HepG2 (cell line): Measurements from ENCODE around the gene LHPP. TPM values are rescaled to one million over a fixed set of nuclear protein-coding genes. Genes with fewer than 3 reads are reported as not detected.

Experiments
- ATAC-seq: fragments of 200-7000 bp; cut with Tn5 transposase; 3 replicates; pipeline ENCODE4 v1.9.1; 2020; ENCODE audit warnings: mild to moderate bottlenecking, moderate library complexity
- BruUV-seq: library from RNA; stranded (reverse); fragments of 400-500 nt; replicated peaks from 2 replicates; lab custom pipeline; 2021; lab: Mats Ljungman, UMichigan
- CTCF ChIA-PET: fragments of 300-600 bp; formaldehyde crosslinking; extraction: SDS; loops from one replicate; lab custom pipeline; 2021; ENCODE audit warnings: low total read pairs, inconsistent platforms, low intra/inter-chr PET ratio; lab: Yijun Ruan, JAX
- POLR2A ChIA-PET: fragments of 350-600 bp; sonication (Branson Sonifier 250); formaldehyde crosslinking; loops from one replicate; lab custom pipeline; 2020; ENCODE audit warnings: antibody characterized with exemption, inconsistent platforms; lab: Yijun Ruan, JAX
- DNase-seq: peaks from one replicate; pipeline ENCODE4 v3.0.0-alpha.2; 2015; ENCODE audit warnings: low spot score
- FAIRE-seq: peaks from 3 replicates; lab custom pipeline; 2011; peaks lifted over from hg19 to GRCh38; lab: Jason Lieb, UNC
- H2AFZ ChIP-seq: one replicate; pipeline ENCODE4 v1.6.1; 2011; ENCODE audit warnings: low read length, inconsistent platforms
- H3K27ac ChIP-seq: fragments of 300-600 bp; 3 replicates; pipeline ENCODE4 v1.8.0; 2011; ENCODE audit warnings: mixed run types, mild to moderate bottlenecking, mixed read lengths, low read length, inconsistent platforms; ENCODE audit not compliant: insufficient read depth; ENCODE audit errors: extremely low read length
- H3K27me3 ChIP-seq, 2 experiments: fragments of 200-600 bp in 1 of 2; 2 replicates in 1 of 2; 3 replicates in 1 of 2; pipeline versions ENCODE4 v1.6.0 to v1.8.0; 2011; ENCODE audit warnings: low read length in 2 of 2, mild to moderate bottlenecking in 2 of 2, moderate library complexity in 2 of 2, inconsistent platforms in 1 of 2; ENCODE audit not compliant: insufficient read depth in 2 of 2, control insufficient read depth in 1 of 2
- H3K36me3 ChIP-seq, 2 experiments: fragments of 200-600 bp in 1 of 2; replicated peaks in 1 of 2; 2 replicates in 1 of 2; 3 replicates in 1 of 2; pipeline versions ENCODE4 v1.5.1 to v1.8.0; 2011; ENCODE audit warnings: low read length in 2 of 2, inconsistent platforms in 1 of 2; ENCODE audit not compliant: insufficient read depth in 2 of 2, control insufficient read depth in 1 of 2
- H3K4me1 ChIP-seq: 2 replicates; pipeline ENCODE4 v1.5.1; 2012; ENCODE audit warnings: low read length, inconsistent platforms; ENCODE audit not compliant: insufficient read depth
- H3K4me2 ChIP-seq: 2 replicates; pipeline ENCODE4 v1.6.0; 2011; ENCODE audit warnings: low read depth, low read length, inconsistent platforms
- H3K4me3 ChIP-seq, 3 experiments: fragments of 200-600 bp in 1 of 3; sonication (generic), shearing (Covaris generic) in 1 of 3; replicated peaks in 1 of 3; 2 replicates each; pipeline ENCODE4 v1.5.1; 2011 to 2016; ENCODE audit warnings: low read length in 3 of 3, inconsistent platforms in 2 of 3, low read depth in 2 of 3, mild to moderate bottlenecking in 2 of 3, control low read depth in 1 of 3, mixed read lengths in 1 of 3; ENCODE audit not compliant: insufficient read depth in 1 of 3
- H3K79me2 ChIP-seq: one replicate; pipeline ENCODE4 v1.6.1; 2011; ENCODE audit warnings: low read length, inconsistent platforms; ENCODE audit not compliant: insufficient read depth
- H3K9ac ChIP-seq: 2 replicates; pipeline ENCODE4 v1.6.0; 2011; ENCODE audit warnings: mild to moderate bottlenecking, low read depth, low read length, inconsistent platforms; ENCODE audit not compliant: insufficient read depth
- H3K9me3 ChIP-seq: 2 replicates; pipeline ENCODE4 v1.5.1; 2012; ENCODE audit warnings: mild to moderate bottlenecking, low read length
- H4K20me1 ChIP-seq: 2 replicates; pipeline ENCODE4 v1.6.0; 2011; ENCODE audit warnings: inconsistent platforms, mild to moderate bottlenecking, low read length, moderate library complexity; ENCODE audit not compliant: insufficient read depth
- MAFK ChIP-seq, 2 experiments: IDR thresholded peaks in 1 of 2; conservative IDR thresholded peaks in 1 of 2; 2 replicates each; pipeline ENCODE4 v1.6.1; 2011; ENCODE audit warnings: improper control_type of control experiment in 2 of 2, low read length in 2 of 2
- MXD1 ChIP-seq: sonication (generic); formaldehyde crosslinking; IDR thresholded peaks from 2 replicates; pipeline ENCODE4 v1.4.0; 2020; ENCODE audit warnings: mild to moderate bottlenecking, missing genetic modification reagents
- MXD4 ChIP-seq: IDR thresholded peaks from 2 replicates; pipeline ENCODE4 v1.6.1; 2016; ENCODE audit warnings: mild to moderate bottlenecking, missing biosample characterization, missing genetic modification reagents
- TAF1 ChIP-seq: sonication (generic); formaldehyde crosslinking; IDR thresholded peaks from 2 replicates; pipeline ENCODE4 v1.4.0; 2020; ENCODE audit warnings: missing genetic modification reagents
- ZMAT3 ChIP-seq: sonication (generic); formaldehyde crosslinking; conservative IDR thresholded peaks from 2 replicates; pipeline ENCODE4 v1.7.0; 2021; ENCODE audit warnings: missing genetic modification reagents
- ZNF501 ChIP-seq: sonication (generic); formaldehyde crosslinking; IDR thresholded peaks from 2 replicates; pipeline ENCODE4 v1.5.1; 2020; ENCODE audit warnings: mild to moderate bottlenecking, moderate library complexity, missing genetic modification reagents
- ZNF552 ChIP-seq: sonication (generic); formaldehyde crosslinking; IDR thresholded peaks from 2 replicates; pipeline ENCODE4 v1.9.0; 2022; ENCODE audit warnings: missing genetic modification reagents, mild to moderate bottlenecking, borderline replicate concordance
- ZNF567 ChIP-seq: sonication (generic); formaldehyde crosslinking; IDR thresholded peaks from 2 replicates; pipeline ENCODE4 v1.8.1; 2023; ENCODE audit warnings: mild to moderate bottlenecking, missing genetic modification reagents, borderline replicate concordance
- ZNF777 ChIP-seq: sonication (generic); formaldehyde crosslinking; IDR thresholded peaks from 2 replicates; pipeline ENCODE4 v1.4.0; 2020; ENCODE audit warnings: missing genetic modification reagents
- WGBS: methylation state at CpG from one replicate; pipeline ENCODE4 v1.1.6; 2017; ENCODE audit warnings: low lambda C conversion rate; 5-methylcytosine and 5-hydroxymethylcytosine counted together
- in situ Hi-C: cut with HindIII; loops from 2 replicates; pipeline ENCODE4 v1.10.0; 2017; ENCODE audit warnings: low pct_unique_long_range_greater_than_20kb; ENCODE audit not compliant: extremely low pct_ligation_motif_present
- intact Hi-C: fragments of 100-400 bp; cut with micrococcal nuclease; formaldehyde crosslinking; loops from one replicate; pipeline ENCODE4 v1.10.0; 2022; ENCODE audit not compliant: unreplicated experiment
- polyA plus RNA-seq, 8 experiments: library from polyadenylated mRNA; depleted of rRNA in 3 of 8; stranded (reverse) in 7 of 8; unstranded in 1 of 8; fragments of >200 nt; fragmentation: Illumina TruSeq in 4 of 8; extraction: Trizol in 4 of 8; gene quantifications; 2 replicates each; pipeline versions ENCODE4 v1.2.1 to v1.2.3, GENCODE V29; 2011 to 2016; ENCODE audit warnings: low read depth in 4 of 8, missing spikeins in 1 of 8, mixed read lengths in 1 of 8; ENCODE audit not compliant: insufficient read depth in 1 of 8
- total RNA-seq, 5 experiments: library from RNA; depleted of rRNA; stranded (reverse); fragments of >200 nt; fragmentation: Illumina TruSeq; extraction: Trizol; gene quantifications; 2 replicates each; pipeline ENCODE4 v1.2.3, GENCODE V29; 2016; ENCODE audit warnings: low read depth in 1 of 5

Gene LHPP
- total and polyA plus RNA-seq, 2 of the 13 experiments (the other 11 are each of a cell fraction or from before 2014, with no cell fraction given) = 5.2 to 13.1 TPM

DNA sequence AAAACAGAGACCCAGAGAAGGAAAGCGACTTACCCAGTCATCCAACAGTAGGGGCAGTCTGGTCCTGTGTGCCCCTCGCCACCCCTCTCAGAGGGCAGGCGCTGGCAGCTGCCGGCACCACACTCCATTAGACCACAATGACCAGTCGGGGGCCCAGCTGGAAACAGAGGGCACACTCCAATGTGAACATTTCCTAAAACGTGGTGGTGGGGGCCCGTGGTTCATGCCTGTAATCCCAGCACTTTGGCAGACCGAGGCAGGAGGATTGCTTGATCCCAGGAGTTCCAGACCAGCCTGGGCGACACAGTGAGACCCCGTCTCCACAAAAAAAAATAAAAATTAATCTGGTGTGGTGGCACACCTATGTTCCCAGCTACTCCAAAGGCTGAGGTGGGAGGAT, 42.0 kb upstream of the LHPP start (continued):
- TF ChIP-seq MXD1 (CRISPR knock-in tag) (no peak), ZNF567 (CRISPR knock-in tag) (no peak), TAF1 (CRISPR knock-in tag) (no peak), ZMAT3 (CRISPR knock-in tag) (no peak), ZNF552 (CRISPR knock-in tag) (no peak), ZNF777 (CRISPR knock-in tag) (no peak)

DNA sequence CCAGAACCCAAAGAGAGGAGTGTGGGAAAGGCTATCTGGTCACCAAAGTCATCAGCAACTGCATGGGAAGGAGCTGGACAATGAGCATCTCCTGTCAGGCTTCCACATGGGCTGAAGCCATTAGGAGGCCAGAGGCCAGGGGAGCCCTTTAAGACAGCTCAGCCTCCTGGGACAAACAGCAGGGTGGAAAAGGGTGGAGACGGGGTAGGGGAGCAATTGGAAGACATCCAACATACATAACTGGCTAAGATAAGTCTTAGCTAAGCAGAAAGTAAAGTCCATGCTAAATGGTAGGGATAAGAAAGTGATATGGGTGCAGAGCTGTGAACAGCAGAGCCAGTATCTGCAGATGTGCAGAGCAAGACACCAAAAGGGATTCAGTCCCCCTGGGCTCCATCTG, 41.4 kb upstream of the LHPP start:
- BruUV-seq = no TSS peak
- in situ Hi-C loops = no loop called here
- TF ChIP-seq MAFK (conservative IDR thresholded peaks at IDR 0.05 in 1 of 2, IDR thresholded peaks at IDR 0.05 in 1 of 2; ENCODE audit: low read length in 2 of 2) = 0 out of 4 replicates have a peak, but pooled peaks of 1 of the 2 experiments have one; percentile 19
- TF ChIP-seq ZNF501 (CRISPR knock-in tag) = no peak
- no peak for TF ChIP-seq MXD4 (CRISPR knock-in tag)
- TF ChIP-seq, all 625 proteins: peak for 1
- DNase-seq (no peak), ATAC-seq (no peak), FAIRE-seq (no peak)
- H3K4me1 ChIP-seq = peaks cover 43% of the 10 kb centered on the region
- peaks cover 24% of the 10 kb centered on the region for H3K79me2 ChIP-seq
- POLR2A ChIA-PET = interaction anchor here (1.2 kb wide), 1 partner anchor 42 kb away, joined by 4 read pairs; the partner anchor contains the start of gene LHPP
- no peaks in the 10 kb centered on the region for H3K9me3 ChIP-seq
- H3K4me3 ChIP-seq = no peak overlapping the region
- peaks cover 16% of the 10 kb centered on the region for H4K20me1 ChIP-seq
- no peak overlapping the region for H3K4me2 ChIP-seq
- H3K27me3 ChIP-seq = peaks cover 0 to 31% of the 10 kb centered on the region in 2 experiments; a peak in 3 of 5 replicates
- H3K36me3 ChIP-seq = no peaks in the 10 kb centered on the region
- CTCF ChIA-PET = no interaction called here
- no peak overlapping the region for H2AFZ ChIP-seq
- no peak overlapping the region for H3K27ac ChIP-seq
- 0% methylated on average over 1 of the region's 1 CpG for WGBS
- intact Hi-C loops = no loop called here
- H3K9ac ChIP-seq = no peak overlapping the region
